CD4-positive, alpha-beta T cell treated with Interleukin-17A for 4 hours (primary cell): Measurements from ENCODE around the gene THPO.

Experiments used
- DNase-seq: peaks from one replicate; pipeline ENCODE4 v3.0.0-alpha.2; 2020; ENCODE audit warnings: mixed read lengths

THPO gene

GRCh38 chr3:184361932-184362667, 15.9 kb downstream of the THPO start:
- peak; percentile 50 for DNase-seq

- peak; percentile 46 for DNase-seq
Observed at GRCh38 chr3:184361532-184361931, 16.5 kb downstream of the THPO start, which contains the start of the genes CLCN2 and POLR2H. Gene CLCN2 (minus strand): TSS chr3:184361605. CDS start chr3:184361479, 126 bp downstream. Gene POLR2H (plus strand): TSS chr3:184361710. CDS start chr3:184363493, 1,783 bp downstream.

GRCh38 chr3:184360929-184361531, 17.0 kb downstream of the THPO start:
- DNase-seq = no peak

- no peak for DNase-seq
Observed at GRCh38 chr3:184360070-184360928, 17.7 kb downstream of the THPO start.

GRCh38 chr3:184359610-184360009, 18.4 kb downstream of the THPO start:
- DNase-seq = no peak

- no peak for DNase-seq
Observed at GRCh38 chr3:184358921-184359350, 19.1 kb downstream of the THPO start.

- no peak for DNase-seq
Observed at GRCh38 chr3:184358124-184358767, 19.8 kb downstream of the THPO start.

GRCh38 chr3:184357248-184358123, 20.5 kb downstream of the THPO start:
- no peak for DNase-seq

- DNase-seq = no peak
Observed at GRCh38 chr3:184355261-184356040, 22.6 kb downstream of the THPO start.

- no peak for DNase-seq
Observed at GRCh38 chr3:184354754-184355153, 23.3 kb downstream of the THPO start.

- peak; percentile 83 for DNase-seq
Observed at GRCh38 chr3:184354121-184354728, 23.8 kb downstream of the THPO start.

GRCh38 chr3:184353546-184353941, 24.5 kb downstream of the THPO start:
- no peak for DNase-seq

- no peak for DNase-seq
Observed at GRCh38 chr3:184352897-184353545, 25.0 kb downstream of the THPO start.

GRCh38 chr3:184352149-184352785, 25.7 kb downstream of the THPO start:
- no peak for DNase-seq

- DNase-seq = no peak
Observed at GRCh38 chr3:184351511-184352148, 26.4 kb downstream of the THPO start.

- DNase-seq = no peak
Observed at GRCh38 chr3:184350618-184351017, 27.4 kb downstream of the THPO start.

- DNase-seq = no peak
Observed at GRCh38 chr3:184349563-184350470, 28.2 kb downstream of the THPO start.

GRCh38 chr3:184348057-184348382, 30.0 kb downstream of the THPO start:
- no peak for DNase-seq
